Stomach (tissue), 9 donors: Measurements from ENCODE around the gene USP48. TPM values are rescaled to one million over a fixed set of nuclear protein-coding genes. Genes with fewer than 3 reads are reported as not detected.
A peak's percentile ranks its signal among the peaks of the same experiment; 100 is the strongest.

Experiments
- DNase-seq, 2 donors: peaks; one replicate each; pipeline versions ENCODE4 v3.0.0 to v3.0.0-alpha.2; 2013 to 2019
- H3K27ac ChIP-seq, 5 donors: fragments of 200-600 bp in 4 of 5; sonication (generic) in 4 of 5; one replicate each; pipeline ENCODE4 v1.5.1; 2013 to 2019; ENCODE audit warnings: mild to moderate bottlenecking in 1 of 5, moderate library complexity in 1 of 5
- H3K27me3 ChIP-seq, 3 donors: fragments of 200-600 bp; sonication (generic); one replicate each; pipeline ENCODE4 v1.5.1; 2017 to 2019; ENCODE audit warnings: mixed run types in 1 of 3
- H3K36me3 ChIP-seq, 4 donors: fragments of 200-600 bp; sonication (generic); 1 replicate in 3 of 4; 2 replicates in 1 of 4; pipeline ENCODE4 v1.5.1; 2016 to 2019
- H3K4me1 ChIP-seq, 4 donors: fragments of 200-600 bp; sonication (generic); one replicate each; pipeline ENCODE4 v1.5.1; 2016 to 2019
- H3K4me3 ChIP-seq, 4 donors: fragments of 200-600 bp; sonication (generic) in 3 of 4; one replicate each; pipeline ENCODE4 v1.5.1; 2016 to 2019; ENCODE audit warnings: mild to moderate bottlenecking in 1 of 4
- H3K9me3 ChIP-seq, 4 donors: fragments of 200-600 bp; sonication (generic); one replicate each; pipeline ENCODE4 v1.5.1; 2016 to 2019
- CTCF ChIP-seq, 7 experiments: fragments of 450-650 bp in 4 of 7; fragments of 200-600 bp in 3 of 7; sonication (generic) in 3 of 7; IDR thresholded peaks; one replicate each; pipeline ENCODE4 v1.5.1; 2016 to 2019; ENCODE audit warnings: antibody characterized with exemption in 7 of 7, control low read depth in 2 of 7, mild to moderate bottlenecking in 1 of 7
- EP300 ChIP-seq: sonication (generic); formaldehyde crosslinking; IDR thresholded peaks from one replicate; pipeline ENCODE4 v1.6.1; 2017; ENCODE audit warnings: antibody characterized with exemption
- POLR2A ChIP-seq, 4 donors: fragments of 450-650 bp; IDR thresholded peaks; one replicate each; pipeline ENCODE4 v1.6.1; 2016; ENCODE audit warnings: antibody characterized with exemption in 4 of 4, control low read depth in 2 of 4, mild to moderate bottlenecking in 1 of 4, moderate library complexity in 1 of 4
- POLR2AphosphoS5 ChIP-seq, 3 donors: sonication (generic); formaldehyde crosslinking; IDR thresholded peaks; one replicate each; pipeline ENCODE4 v1.6.1; 2016; ENCODE audit warnings: antibody characterized with exemption in 3 of 3
- WGBS, 5 donors: extraction: QIAGEN DNeasy Blood & Tissue Kit in 3 of 5; methylation state at CpG; one replicate each; pipeline versions ENCODE4 v1.1.5 to v1.1.7; 2013 to 2018; 5-methylcytosine and 5-hydroxymethylcytosine counted together
- intact Hi-C: fragments of 100-400 bp; cut with DNase I; formaldehyde crosslinking; loops from one replicate; pipeline ENCODE4 v1.15.1; 2023; ENCODE audit warnings: low total_unique reads
- polyA plus RNA-seq, 3 donors: library from polyadenylated mRNA; stranded (reverse); fragments of 200-250 nt; gene quantifications; one replicate each; pipeline ENCODE4 v1.2.3, GENCODE V29; 2013
- total RNA-seq, 5 donors: library from RNA; depleted of rRNA; stranded (reverse); fragments of >200 nt; gene quantifications; one replicate each; pipeline versions ENCODE4 v1.1.0 to v1.2.3, GENCODE V29; 2014 to 2016
- donor health status: healthy with polysubstance abuse.
- donor health status: Bipolar disorder and iron deficiency.
- donor health status: healthy.

The USP48 gene
- total and polyA plus RNA-seq, 8 donors, result 12.7 to 144 (median 78.7) TPM

- H3K4me3 ChIP-seq, result no peak overlapping the region
- TF ChIP-seq CTCF (IDR thresholded peaks at IDR 0.05), result no peak
- TF ChIP-seq EP300, result no peak
- TF ChIP-seq POLR2A (IDR thresholded peaks at IDR 0.05), result no peak
- no peak for TF ChIP-seq POLR2AphosphoS5 (IDR thresholded peaks at IDR 0.05)
- H3K36me3 ChIP-seq, result no peaks in the 10 kb centered on the region
- H3K27me3 ChIP-seq, result peaks cover 3 to 72% (median 5%) of the 10 kb centered on the region in 3 donors
- DNase-seq, result no peak
- 40 to 53% (median 45%) methylated on average over 4 of the region's 4 CpGs for WGBS, 5 donors
- intact Hi-C loops, result no loop called here
- no peak overlapping the region for H3K27ac ChIP-seq
- peaks cover 18 to 29% (median 22%) of the 10 kb centered on the region in 4 donors for H3K4me1 ChIP-seq
- no peaks in the 10 kb centered on the region for H3K9me3 ChIP-seq
These were observed 134.6 kb downstream of the USP48 start for GRCh38 chr1:21648352-21648730.

- Histone ChIP-seq H3K27ac (no peak overlapping the region), H3K36me3 (no peaks in the 10 kb centered on the region), H3K4me3 (no peak overlapping the region), H3K4me1 (peaks cover 17 to 23% (median 19%) of the 10 kb centered on the region in 4 donors), H3K9me3 (no peaks in the 10 kb centered on the region), H3K27me3 (peaks cover 3 to 66% (median 5%) of the 10 kb centered on the region in 3 donors)
- 42 to 51% (median 48%) methylated on average over 19 of the region's 19 CpGs for WGBS, 5 donors
- intact Hi-C loops, result no loop called here
- no peak for TF ChIP-seq POLR2AphosphoS5 (IDR thresholded peaks at IDR 0.05)
- no peak for TF ChIP-seq POLR2A (IDR thresholded peaks at IDR 0.05)
- no peak for TF ChIP-seq EP300
- TF ChIP-seq CTCF (IDR thresholded peaks at IDR 0.05), result no peak
- peak in 1 of 2 donors; percentile 90 for DNase-seq
These were observed 135.3 kb downstream of the USP48 start for GRCh38 chr1:21647431-21648351.

GRCh38 chr1:21645550-21645949, 137.4 kb downstream of the USP48 start:
- Histone ChIP-seq H3K27ac (no peak overlapping the region), H3K4me3 (no peak overlapping the region), H3K4me1 (peaks cover under 1 to 12% (median 3%) of the 10 kb centered on the region in 4 donors), H3K36me3 (no peaks in the 10 kb centered on the region), H3K9me3 (no peaks in the 10 kb centered on the region), H3K27me3 (peaks cover 3 to 53% (median 5%) of the 10 kb centered on the region in 3 donors)
- DNase-seq, result no peak
- TF ChIP-seq POLR2AphosphoS5 (IDR thresholded peaks at IDR 0.05) (no peak), POLR2A (IDR thresholded peaks at IDR 0.05) (no peak), EP300 (no peak), CTCF (IDR thresholded peaks at IDR 0.05) (no peak)
- intact Hi-C loops, result no loop called here
- 79 to 95% (median 90%) methylated on average over 2 to 5 of the region's 5 CpGs for WGBS, 5 donors

- Histone ChIP-seq H3K4me1 (peaks cover 0 to 19% (median 2%) of the 10 kb centered on the region in 4 donors), H3K9me3 (no peaks in the 10 kb centered on the region), H3K36me3 (no peaks in the 10 kb centered on the region), H3K27ac (no peak overlapping the region), H3K4me3 (no peak overlapping the region), H3K27me3 (peaks cover 0 to 48% (median 3%) of the 10 kb centered on the region in 3 donors)
- 84 to 95% (median 90%) methylated on average over 5 of the region's 5 CpGs for WGBS, 5 donors
- no peak for DNase-seq
- intact Hi-C loops, result no loop called here
- no peak for TF ChIP-seq CTCF (IDR thresholded peaks at IDR 0.05)
- TF ChIP-seq POLR2AphosphoS5 (IDR thresholded peaks at IDR 0.05), result no peak
- TF ChIP-seq POLR2A (IDR thresholded peaks at IDR 0.05), result no peak
- no peak for TF ChIP-seq EP300
These were observed 138.0 kb downstream of the USP48 start for GRCh38 chr1:21644906-21645305.
